A673 (cell line): Measurements from ENCODE around the gene HSD11B2. TPM values are rescaled to one million over a fixed set of nuclear protein-coding genes. Genes with fewer than 3 reads are reported as not detected.

Source experiments
- BruUV-seq: library from RNA; stranded (reverse); fragments of 400-500 nt; replicated peaks from 2 replicates; lab custom pipeline; 2021; lab: Mats Ljungman, UMichigan
- CTCF ChIA-PET: fragments of 300-600 bp; sonication (Branson Sonifier 250); formaldehyde crosslinking; loops from one replicate; lab custom pipeline; 2022; ENCODE audit warnings: antibody characterized with exemption; lab: Charles Lee
- POLR2A ChIA-PET: fragments of 300-600 bp; sonication (Branson Sonifier 250); formaldehyde crosslinking; loops from one replicate; lab custom pipeline; 2022; ENCODE audit warnings: antibody characterized with exemption; ENCODE audit not compliant: low non-redundant PET; lab: Charles Lee
- DNase-seq: peaks from one replicate; pipeline ENCODE4 v3.0.0-alpha.2; 2015; ENCODE audit warnings: low spot score
- H3K27ac ChIP-seq: fragments of 200-600 bp; sonication (generic); 2 replicates; pipeline ENCODE4 v1.5.1; 2016; ENCODE audit warnings: mixed run types, low read depth, mild to moderate bottlenecking, mixed read lengths, antibody characterized with exemption, low read length; ENCODE audit not compliant: poor library complexity, severe bottlenecking
- H3K27me3 ChIP-seq: fragments of 200-600 bp; sonication (generic); replicated peaks from 2 replicates; pipeline ENCODE4 v1.6.1; 2017; ENCODE audit warnings: mixed run types, low read depth, mild to moderate bottlenecking, mixed read lengths, antibody characterized with exemption, low read length; ENCODE audit not compliant: insufficient read depth, poor library complexity
- H3K36me3 ChIP-seq: fragments of 200-600 bp; sonication (generic); 2 replicates; pipeline ENCODE4 v1.6.1; 2016; ENCODE audit warnings: mixed run types, mild to moderate bottlenecking, mixed read lengths, antibody characterized with exemption, low read length; ENCODE audit not compliant: insufficient read depth, poor library complexity, severe bottlenecking
- H3K4me1 ChIP-seq: fragments of 200-600 bp; sonication (generic); 2 replicates; pipeline ENCODE4 v1.6.1; 2017; ENCODE audit warnings: mixed run types, mild to moderate bottlenecking, mixed read lengths, antibody characterized with exemption, low read length; ENCODE audit not compliant: insufficient read depth, poor library complexity, severe bottlenecking
- H3K4me3 ChIP-seq: fragments of 200-600 bp; sonication (generic); 2 replicates; pipeline ENCODE4 v1.5.1; 2016; ENCODE audit warnings: low read depth, mixed run types, mild to moderate bottlenecking, mixed read lengths, low read length; ENCODE audit not compliant: poor library complexity, severe bottlenecking
- H3K9me3 ChIP-seq: fragments of 200-600 bp; sonication (generic); 2 replicates; pipeline ENCODE4 v1.6.1; 2016; ENCODE audit warnings: mixed run types, low read depth, mild to moderate bottlenecking, mixed read lengths, antibody characterized with exemption, low read length; ENCODE audit not compliant: poor library complexity, severe bottlenecking
- EZH2 ChIP-seq: fragments of 200-600 bp; sonication (generic); IDR thresholded peaks from 2 replicates; pipeline ENCODE4 v1.6.1; 2017; ENCODE audit warnings: borderline replicate concordance, low read depth, mild to moderate bottlenecking, mixed read lengths, antibody characterized with exemption, low read length; ENCODE audit not compliant: poor library complexity, severe bottlenecking
- intact Hi-C: fragments of 100-400 bp; cut with micrococcal nuclease; formaldehyde crosslinking; loops from one replicate; pipeline ENCODE4 v1.10.0; 2022; ENCODE audit not compliant: unreplicated experiment
- total RNA-seq: library from RNA; stranded (reverse); gene quantifications from 2 replicates; pipeline ENCODE4 v1.2.3, GENCODE V29; 2021
- TF ChIP-seq, protein P1 (sequence below): fragments of 300-800, 200-600 bp; sonication (generic); conservative IDR thresholded peaks from 2 replicates; pipeline ENCODE4 v1.5.1; 2017; ENCODE audit warnings: low read depth, mild to moderate bottlenecking, antibody characterized with exemption, low read length, moderate library complexity, mixed read lengths

The HSD11B2 gene
- total RNA-seq, 1 experiment from 2014 or later = 2.3 TPM

DNA sequence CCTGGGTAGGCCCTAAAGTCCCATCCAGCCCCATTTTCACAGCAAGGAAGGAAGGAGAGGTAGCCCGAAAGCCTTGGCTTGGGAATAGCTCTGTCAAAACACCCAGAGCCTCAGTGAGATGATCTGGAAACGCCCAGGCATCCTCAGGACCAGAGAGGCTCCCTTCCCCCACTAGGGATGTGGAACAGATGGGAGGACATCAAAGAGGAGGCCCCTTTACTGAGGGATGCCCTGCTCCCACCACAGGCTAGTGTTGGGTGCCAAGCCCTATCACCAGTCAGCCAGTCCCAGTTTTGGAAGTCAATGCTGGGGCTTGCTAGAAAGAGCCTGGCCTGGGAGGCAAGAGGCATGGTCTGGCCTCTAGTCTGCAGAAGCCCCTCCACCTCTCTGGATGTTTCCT lies 42.3 kb upstream of the HSD11B2 start:
- ChIA-PET CTCF (interaction anchor here (0.6 kb wide), 1 partner anchor 140 kb away, joined by 10 read pairs; no protein-coding TSS in a partner anchor), POLR2A (no interaction called here)
- no peak for DNase-seq

DNA sequence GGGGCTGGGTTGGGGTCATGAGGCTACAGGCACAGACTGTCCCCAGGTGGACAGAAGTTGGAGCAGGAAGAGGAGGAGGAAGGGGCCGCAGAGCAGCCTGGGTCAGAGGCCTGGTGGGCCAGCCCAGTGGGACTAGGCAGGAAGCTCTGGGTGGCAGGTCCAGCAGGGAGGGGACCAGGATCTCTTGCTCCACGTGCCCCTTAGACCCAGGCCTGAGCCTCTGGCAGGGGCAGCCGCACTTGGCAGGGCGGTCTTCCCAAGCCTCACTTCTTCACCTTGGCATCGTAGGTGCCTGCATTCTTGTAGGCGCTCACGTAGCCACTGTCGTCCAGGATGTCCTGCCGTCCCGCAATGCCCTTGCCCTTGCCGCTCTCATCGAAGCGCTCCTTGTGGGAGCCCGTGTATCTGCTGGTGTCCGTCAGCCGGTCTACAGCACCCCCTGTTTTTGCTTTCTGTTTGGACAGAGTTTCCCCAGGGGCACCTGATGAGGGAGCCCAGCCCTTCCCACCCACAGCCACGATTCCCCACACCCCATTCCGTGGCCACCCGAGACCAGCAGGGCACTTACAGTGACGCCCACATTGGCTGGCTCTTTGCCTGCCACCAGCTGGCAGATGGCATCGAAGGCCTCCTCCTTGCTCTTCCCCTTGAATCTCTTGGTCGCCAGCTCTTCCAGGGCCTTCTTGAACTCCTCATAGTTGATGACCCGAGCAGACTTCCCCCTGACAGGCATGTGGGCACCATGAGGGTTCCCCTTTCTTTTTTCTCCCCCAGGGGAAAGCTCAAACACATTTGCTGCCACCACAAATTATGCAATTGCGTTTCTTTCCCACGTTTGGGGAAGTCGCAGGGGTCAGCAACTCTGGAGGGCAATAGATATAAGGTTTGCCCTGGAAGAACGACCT lies 40.8 kb upstream of the HSD11B2 start:
- no peak for DNase-seq
- H3K27ac ChIP-seq = no peak overlapping the region
- peaks cover 8% of the 10 kb centered on the region for H3K27me3 ChIP-seq
- peaks cover 9% of the 10 kb centered on the region for H3K4me1 ChIP-seq
- POLR2A ChIA-PET = no interaction called here
- BruUV-seq = no TSS peak
- intact Hi-C loops = no loop called here
- TF ChIP-seq, protein P1, sequence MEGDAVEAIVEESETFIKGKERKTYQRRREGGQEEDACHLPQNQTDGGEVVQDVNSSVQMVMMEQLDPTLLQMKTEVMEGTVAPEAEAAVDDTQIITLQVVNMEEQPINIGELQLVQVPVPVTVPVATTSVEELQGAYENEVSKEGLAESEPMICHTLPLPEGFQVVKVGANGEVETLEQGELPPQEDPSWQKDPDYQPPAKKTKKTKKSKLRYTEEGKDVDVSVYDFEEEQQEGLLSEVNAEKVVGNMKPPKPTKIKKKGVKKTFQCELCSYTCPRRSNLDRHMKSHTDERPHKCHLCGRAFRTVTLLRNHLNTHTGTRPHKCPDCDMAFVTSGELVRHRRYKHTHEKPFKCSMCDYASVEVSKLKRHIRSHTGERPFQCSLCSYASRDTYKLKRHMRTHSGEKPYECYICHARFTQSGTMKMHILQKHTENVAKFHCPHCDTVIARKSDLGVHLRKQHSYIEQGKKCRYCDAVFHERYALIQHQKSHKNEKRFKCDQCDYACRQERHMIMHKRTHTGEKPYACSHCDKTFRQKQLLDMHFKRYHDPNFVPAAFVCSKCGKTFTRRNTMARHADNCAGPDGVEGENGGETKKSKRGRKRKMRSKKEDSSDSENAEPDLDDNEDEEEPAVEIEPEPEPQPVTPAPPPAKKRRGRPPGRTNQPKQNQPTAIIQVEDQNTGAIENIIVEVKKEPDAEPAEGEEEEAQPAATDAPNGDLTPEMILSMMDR = no peak
- no peak for TF ChIP-seq EZH2
- CTCF ChIA-PET = no interaction called here
- no peak overlapping the region for H3K4me3 ChIP-seq
- H3K9me3 ChIP-seq = no peaks in the 10 kb centered on the region
- no peaks in the 10 kb centered on the region for H3K36me3 ChIP-seq

More for the DNA sequence above, 42.3 kb upstream of the HSD11B2 start:
- BruUV-seq = no TSS peak
- no peak overlapping the region for H3K4me3 ChIP-seq
- H3K4me1 ChIP-seq = peaks cover 3% of the 10 kb centered on the region
- no peak overlapping the region for H3K27ac ChIP-seq
- intact Hi-C loops = no loop called here
- TF ChIP-seq, protein P1 = no peak
- no peak for TF ChIP-seq EZH2
- H3K27me3 ChIP-seq = peaks cover 1% of the 10 kb centered on the region
- H3K9me3 ChIP-seq = no peaks in the 10 kb centered on the region
- no peaks in the 10 kb centered on the region for H3K36me3 ChIP-seq

DNA sequence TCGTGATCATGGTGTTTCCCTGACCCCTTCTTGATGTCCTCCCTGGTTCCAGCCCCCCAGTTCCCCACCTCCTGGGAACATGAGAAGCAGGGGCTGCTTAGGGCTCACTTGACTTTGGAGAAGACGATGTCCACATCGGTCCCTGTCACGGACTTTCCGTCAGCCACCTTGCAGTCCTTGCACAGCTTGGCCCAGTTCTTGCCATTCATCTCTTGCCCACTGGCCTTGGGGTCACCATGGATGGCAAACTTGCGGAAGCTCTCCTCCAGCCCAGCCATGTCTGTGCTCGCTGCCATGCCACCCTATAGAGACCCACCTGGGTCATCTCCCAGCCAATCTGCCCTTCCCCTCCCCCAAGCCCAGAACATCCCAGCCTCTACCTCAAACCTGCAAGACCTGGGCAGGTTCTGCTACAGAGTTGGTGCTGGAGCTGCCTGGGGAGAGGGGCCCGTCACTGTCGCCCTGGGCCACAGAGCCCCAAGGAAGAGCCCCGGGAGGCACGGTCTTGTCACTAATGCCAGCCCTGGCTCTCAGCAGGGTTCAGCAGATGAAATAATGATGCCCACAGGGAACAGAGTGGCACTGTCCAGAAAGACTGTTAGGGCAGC lies 40.0 kb upstream of the HSD11B2 start:
- ChIA-PET CTCF (no interaction called here), POLR2A (no interaction called here)
- Histone ChIP-seq H3K27ac (no peak overlapping the region), H3K4me3 (no peak overlapping the region), H3K9me3 (no peaks in the 10 kb centered on the region), H3K27me3 (peaks cover 8% of the 10 kb centered on the region), H3K4me1 (peaks cover 9% of the 10 kb centered on the region), H3K36me3 (no peaks in the 10 kb centered on the region)
- no TSS peak for BruUV-seq
- no peak for TF ChIP-seq EZH2
- TF ChIP-seq, protein P1 = no peak
- DNase-seq = no peak
- intact Hi-C loops = no loop called here
